ENCODE results near the gene SLC30A2.

GRCh38 chr1:26017606-26018005, 28.3 kb downstream of the SLC30A2 start:
- TF ChIP-seq CTCF (IDR thresholded peaks at IDR 0.05 in 8 of 11, conservative IDR thresholded peaks at IDR 0.05 in 3 of 11) (no peak), POLR2A (IDR thresholded peaks at IDR 0.05) (no peak), POLR2AphosphoS5 (IDR thresholded peaks at IDR 0.05) (no peak)

Data from spleen (tissue), 7 donors.